ENCODE results near the gene NEK7.
A peak's percentile ranks its signal among the peaks of the same experiment; 100 is the strongest.
"Not testable (repeated sequence)": the region's sequence is repeated elsewhere in the genome, so short reads cannot be mapped to it uniquely, and the experiment has no call there.

The NEK7 gene

GRCh38 chr1:198174297-198174696 is 17.5 kb downstream of the NEK7 start:
- DNase-seq = no peak

DNA sequence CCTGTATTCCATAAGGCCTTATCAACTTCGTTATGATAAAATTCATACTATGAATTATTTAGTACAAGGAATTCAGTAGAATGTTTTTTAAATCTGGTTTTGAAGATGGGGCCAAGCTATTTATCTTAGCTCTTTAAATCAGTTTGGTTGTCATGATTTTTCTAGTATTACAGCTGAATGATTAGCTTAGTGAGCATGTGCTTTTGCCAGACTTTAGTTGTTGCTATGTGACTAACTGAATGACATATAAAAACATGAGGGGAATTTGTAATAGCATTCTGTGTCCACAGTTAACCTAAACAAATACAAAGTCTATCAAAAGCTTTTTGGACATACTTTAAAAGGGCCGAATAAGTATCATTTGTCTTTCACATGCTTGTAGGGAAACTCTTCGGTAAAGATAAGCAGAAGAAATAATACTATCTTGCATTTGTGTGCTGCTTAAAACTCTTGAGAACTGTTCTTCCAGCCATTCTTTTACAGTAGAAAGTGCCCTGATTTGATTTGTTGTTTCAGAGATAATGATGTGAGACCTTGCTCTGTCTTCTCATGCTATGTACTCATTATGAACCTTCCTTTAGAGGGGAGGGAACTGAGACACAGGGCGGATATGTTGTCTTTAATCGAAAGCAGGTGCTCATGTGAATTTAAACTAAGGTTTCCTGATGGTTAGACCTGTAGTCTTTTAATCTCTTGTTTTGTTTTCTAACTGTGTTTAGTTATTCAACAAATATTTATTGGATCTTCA is 18.8 kb downstream of the NEK7 start:
- DNase-seq = no peak

DNA sequence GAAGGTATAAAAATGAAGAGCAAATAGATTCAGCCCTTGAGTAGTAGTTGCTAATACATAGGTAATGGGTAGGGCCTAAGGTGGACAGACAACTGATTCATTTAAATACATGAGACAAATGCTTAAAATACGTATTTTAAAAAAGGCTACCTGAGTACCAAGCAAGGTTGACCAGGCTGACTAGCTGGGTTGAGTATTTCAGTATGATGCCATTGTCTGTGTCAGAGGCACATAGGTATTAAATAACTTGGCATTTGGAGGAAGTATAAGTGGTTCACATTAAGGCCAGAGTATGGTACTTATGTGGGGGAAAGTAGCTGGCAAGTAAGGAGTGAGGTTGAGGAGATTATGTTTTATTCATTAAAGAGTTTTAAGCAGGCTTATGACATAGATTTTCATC is 19.4 kb downstream of the NEK7 start:
- no peak for DNase-seq

DNA sequence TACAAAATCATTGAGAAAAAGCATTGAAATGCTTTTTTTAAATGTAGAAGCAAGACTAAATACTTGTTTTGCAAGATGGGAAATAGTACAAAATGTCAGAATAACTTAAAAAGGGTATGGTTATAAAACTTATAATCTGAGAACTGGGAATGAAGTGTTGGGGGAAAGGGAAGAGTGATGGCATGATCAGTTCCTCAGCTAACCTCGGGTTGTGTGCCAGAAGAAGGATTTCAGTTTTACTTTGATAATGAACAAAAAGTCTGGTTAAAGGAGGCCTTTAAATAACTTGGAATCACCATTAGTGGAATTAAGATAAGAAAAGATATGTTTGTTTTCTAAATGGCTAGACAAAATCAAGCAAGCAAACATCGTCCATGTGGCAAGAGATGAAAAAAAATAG is 20.7 kb downstream of the NEK7 start:
- no peak for DNase-seq

- no peak for DNase-seq
These were observed 21.8 kb downstream of the NEK7 start for GRCh38 chr1:198178615-198179014.

DNA sequence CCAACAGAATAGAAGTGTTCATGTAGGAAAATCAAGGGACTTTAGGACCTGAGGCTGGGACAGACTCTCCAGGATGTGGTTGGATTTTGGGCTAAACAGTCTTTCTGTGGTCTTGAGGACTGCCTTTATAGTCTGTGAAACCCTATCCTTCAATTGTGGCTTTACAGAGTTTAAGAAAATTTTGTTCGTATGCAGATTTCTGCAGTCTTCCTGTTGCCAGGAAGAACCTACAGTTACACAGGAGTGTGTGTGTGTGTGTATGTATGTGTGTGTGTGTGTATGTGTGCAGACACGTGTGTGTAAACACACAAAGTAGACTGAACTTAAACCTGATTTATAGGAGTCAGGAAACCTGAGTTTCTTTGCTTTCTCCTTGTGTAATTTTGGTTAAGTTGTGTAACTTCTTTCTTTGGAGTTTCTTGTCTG is 22.8 kb downstream of the NEK7 start:
- no peak for DNase-seq

DNA sequence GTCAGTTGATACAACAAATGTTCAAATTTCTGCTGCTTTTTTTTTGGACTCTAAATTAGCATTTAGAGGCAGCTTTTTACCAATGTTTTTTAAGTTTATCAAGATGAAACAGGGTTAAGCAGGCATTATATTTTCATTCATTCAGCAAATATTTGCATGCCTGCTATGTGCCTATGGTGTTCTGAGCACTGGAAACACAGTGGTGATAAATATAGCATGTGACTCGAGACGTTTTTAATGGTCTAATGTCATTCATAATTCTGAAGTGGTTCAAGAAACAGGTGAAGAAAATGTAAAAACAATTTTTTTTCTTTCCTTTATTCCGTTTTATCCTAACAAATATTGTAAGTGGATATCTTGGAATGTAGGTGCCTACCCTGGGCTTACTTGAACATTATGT is 26.8 kb downstream of the NEK7 start:
- no peak for DNase-seq

DNA sequence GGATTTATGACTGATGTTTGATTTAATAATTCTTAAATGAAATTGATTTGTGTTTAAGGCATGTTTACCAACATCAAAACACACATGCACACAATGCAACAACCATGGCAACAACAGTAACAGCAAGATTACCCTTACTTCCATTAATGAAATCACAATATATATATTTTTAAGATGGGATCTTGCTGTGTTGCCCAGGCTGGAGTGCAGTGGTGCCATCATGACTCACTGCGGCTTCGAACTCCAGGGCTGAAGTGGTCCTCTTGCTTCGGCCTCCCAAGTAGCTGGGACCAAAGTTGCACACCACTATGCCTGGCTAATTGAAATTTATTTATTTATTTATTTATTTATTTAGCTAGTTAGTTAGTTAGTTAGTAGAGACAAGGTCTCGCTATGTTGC is 27.7 kb downstream of the NEK7 start:
- no peak for DNase-seq

- no peak for DNase-seq
These were observed 28.3 kb downstream of the NEK7 start for GRCh38 chr1:198185146-198185545.

DNA sequence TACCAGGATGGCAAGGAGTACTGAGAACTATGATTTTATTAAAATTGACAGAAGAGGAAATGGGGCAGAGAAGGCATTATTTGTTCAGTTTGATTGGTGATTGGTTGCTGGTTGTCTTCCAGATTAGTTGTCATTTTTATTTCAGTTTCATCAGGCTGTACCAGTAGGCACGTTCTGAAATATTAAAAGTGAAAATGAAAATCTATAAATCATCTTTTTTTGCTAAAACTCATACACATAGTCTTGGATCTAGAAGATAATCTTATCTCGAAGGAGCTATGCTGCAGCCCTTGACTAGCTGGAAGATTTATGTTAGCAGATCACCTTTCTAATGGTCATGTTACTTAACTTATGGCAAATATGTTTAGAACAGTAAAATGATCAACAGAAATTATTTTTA is 29.0 kb downstream of the NEK7 start:
- DNase-seq = no peak

GRCh38 chr1:198186916-198187580 is 30.2 kb downstream of the NEK7 start:
- DNase-seq = no peak

- DNase-seq = no peak
These were observed 31.3 kb downstream of the NEK7 start for GRCh38 chr1:198187973-198188588.

DNA sequence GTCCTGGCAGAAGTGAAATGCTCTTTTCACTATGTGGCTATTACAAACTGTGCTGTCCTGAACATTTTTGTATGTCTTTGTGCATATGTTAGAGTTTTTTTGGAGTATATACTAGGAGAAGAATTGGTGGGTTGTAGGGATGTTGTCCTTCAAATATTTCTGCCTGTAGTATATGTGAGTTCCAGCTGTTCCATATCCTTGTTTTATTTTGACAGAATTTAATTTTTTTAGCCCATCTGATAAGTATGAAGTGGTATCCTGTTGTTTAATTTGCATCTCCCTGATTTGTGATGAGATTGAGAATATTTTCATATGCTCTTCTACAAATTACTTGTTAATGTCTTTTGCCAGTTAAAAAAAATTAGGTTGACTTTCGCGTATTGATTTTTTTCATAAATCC is 34.3 kb downstream of the NEK7 start:
- no peak for DNase-seq

- DNase-seq = not testable (repeated sequence)
These were observed 37.1 kb downstream of the NEK7 start for GRCh38 chr1:198193871-198194270.

DNA sequence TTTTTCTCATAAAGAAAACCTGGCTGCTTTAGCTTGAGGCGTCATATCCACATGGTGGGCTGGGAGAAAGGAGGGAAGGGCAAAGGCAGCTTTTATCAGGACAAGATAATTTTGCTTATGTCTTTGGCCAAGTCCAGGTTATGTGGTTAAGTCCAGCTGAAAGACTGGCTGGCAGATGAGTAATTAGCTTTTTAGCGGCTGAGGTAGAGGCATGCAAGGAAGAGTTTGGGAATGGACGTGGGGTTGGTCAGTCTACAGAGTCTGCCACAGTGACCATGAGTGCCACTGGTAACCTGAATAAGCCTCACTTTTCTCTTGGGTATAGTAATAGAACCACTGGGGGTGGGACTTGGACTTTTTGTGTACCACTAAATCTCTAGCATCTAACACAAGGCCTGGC is 39.8 kb downstream of the NEK7 start:
- DNase-seq = no peak

DNA sequence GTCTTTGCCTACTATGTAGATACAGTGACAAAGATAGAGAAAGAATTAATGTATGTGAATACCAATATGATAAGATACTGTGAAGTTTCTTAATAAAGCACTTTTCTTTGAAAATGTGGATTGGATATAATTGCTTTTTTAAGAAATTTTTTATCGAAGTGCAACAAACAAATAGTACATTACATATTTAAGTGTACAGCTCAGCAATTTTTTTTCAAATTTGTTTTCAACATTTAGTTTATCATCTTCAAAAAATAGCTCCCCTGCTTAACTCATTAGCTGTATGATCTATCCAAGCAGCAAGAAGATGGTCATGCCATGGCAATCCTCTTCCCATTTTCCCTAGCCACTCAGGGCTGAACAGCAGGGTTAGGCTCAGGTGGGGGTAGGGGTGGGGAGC is 40.5 kb downstream of the NEK7 start:
- DNase-seq = no peak

- peak; percentile 8 for DNase-seq
These were observed 42.3 kb downstream of the NEK7 start for GRCh38 chr1:198199105-198199504.

- DNase-seq = no peak
These were observed 45.4 kb downstream of the NEK7 start for GRCh38 chr1:198201956-198202784.

- no peak for DNase-seq
These were observed 46.6 kb downstream of the NEK7 start for GRCh38 chr1:198203434-198203833.

DNA sequence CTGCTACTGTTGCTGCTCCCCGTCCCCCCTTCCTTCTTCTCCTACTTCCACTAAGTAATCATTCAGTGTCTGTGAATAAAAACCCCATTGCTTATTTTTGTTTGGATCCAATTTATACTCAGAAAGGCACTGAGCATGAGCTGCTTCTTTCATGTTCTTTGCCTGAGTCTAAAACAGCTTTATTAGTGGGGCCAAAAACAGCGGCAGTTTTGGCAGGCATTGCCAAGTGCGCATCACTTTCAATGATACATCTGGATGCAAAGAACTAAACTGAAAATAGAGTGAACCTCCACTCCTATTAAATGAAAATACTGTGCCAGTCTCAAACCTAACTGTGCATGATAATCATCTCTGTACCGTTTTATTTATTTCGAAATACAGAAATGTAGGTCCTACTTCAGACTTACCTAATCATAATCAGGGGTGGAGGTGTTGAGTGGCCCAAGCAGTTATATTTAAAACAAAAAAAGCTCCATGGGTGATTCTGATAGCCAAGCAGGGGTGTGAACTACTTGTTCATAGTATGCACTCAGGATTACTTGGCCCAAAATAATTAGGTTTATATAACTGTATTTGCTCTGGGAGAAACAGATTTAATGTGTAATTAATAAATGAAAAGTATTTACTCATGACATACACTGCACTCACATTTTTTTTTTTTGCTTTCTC is 48.4 kb downstream of the NEK7 start:
- no peak for DNase-seq

- DNase-seq = no peak
These were observed 49.5 kb downstream of the NEK7 start for GRCh38 chr1:198206292-198206691.

DNA sequence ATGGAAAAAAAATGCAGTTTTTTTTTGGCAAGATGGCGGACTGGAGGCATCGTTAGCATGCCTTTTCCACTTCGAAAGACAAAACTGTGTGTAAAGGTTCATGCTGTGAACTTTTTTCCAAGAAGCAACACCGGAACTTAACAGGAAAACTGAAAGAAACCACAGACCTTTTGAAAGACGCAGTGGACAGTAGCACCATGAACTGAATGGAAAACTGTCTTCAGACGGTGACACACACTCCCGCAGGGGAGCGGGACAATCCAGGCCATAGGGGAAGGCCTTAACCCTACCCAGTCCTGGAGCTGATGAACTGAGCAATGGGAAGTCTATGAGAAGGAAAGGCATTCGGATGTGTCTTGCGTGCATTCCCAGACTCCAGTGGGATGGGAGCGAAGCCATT is 54.9 kb downstream of the NEK7 start:
- no peak for DNase-seq

GRCh38 chr1:198212126-198212525 is 55.3 kb downstream of the NEK7 start:
- DNase-seq = no peak

Data from NCI-H345 (cell line).